ENCODE measurements around the gene MUC5AC.

Gene MUC5AC

DNA sequence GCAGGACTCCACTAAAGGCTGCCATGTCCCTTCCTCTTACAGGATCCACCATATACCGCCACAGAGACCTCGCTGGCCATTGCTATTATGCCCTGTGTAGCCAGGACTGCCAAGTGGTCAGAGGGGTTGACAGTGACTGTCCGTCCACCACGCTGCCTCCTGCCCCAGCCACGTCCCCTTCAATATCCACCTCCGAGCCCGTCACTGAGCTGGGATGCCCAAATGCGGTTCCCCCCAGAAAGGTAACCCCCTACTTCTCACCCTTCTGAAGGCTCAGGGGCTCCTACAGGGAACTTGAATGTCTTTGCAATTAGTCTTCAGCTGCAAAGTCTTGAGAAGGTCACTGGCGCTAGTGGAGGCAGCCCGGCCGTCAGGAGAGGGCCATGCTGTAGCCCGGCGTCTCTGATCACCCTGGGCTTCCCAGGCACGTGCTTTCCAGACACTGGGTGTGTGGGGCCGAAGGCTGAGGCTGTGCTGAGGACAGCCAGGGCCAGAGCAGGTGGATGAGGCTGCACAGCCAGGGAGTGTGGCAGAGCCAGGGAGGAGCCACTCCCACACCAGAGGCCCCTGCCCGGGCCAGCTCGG, 35.1 kb downstream of the MUC5AC start:
- Histone ChIP-seq H3K27me3 (ENCODE audit: low read depth, low read length) (no peaks in the 10 kb centered on the region), H3K36me3 (ENCODE audit: control insufficient read depth in 1 of 2, insufficient read depth in 2 of 2, low read length in 2 of 2) (no peaks in the 10 kb centered on the region), H3K4me3 (ENCODE audit: low read depth in 1 of 2, low read length in 2 of 2) (no peak overlapping the region), H3K4me1 (ENCODE audit: control insufficient read depth in 1 of 2, insufficient read depth in 2 of 2, low read length in 2 of 2) (no peaks in the 10 kb centered on the region), H3K27ac (ENCODE audit: low read length) (no peak overlapping the region), H3K9me3 (ENCODE audit: control insufficient read depth in 1 of 2, low read length in 2 of 2) (no peaks in the 10 kb centered on the region)

GRCh38 chr11:1193326-1194230, 35.8 kb downstream of the MUC5AC start:
- H3K36me3 ChIP-seq (ENCODE audit: control insufficient read depth in 1 of 2, insufficient read depth in 2 of 2, low read length in 2 of 2): no peaks in the 10 kb centered on the region
- no peaks in the 10 kb centered on the region for H3K9me3 ChIP-seq (ENCODE audit: control insufficient read depth in 1 of 2, low read length in 2 of 2)
- H3K4me1 ChIP-seq (ENCODE audit: control insufficient read depth in 1 of 2, insufficient read depth in 2 of 2, low read length in 2 of 2): no peaks in the 10 kb centered on the region
- no peaks in the 10 kb centered on the region for H3K27me3 ChIP-seq (ENCODE audit: low read depth, low read length)
- H3K4me3 ChIP-seq (ENCODE audit: low read depth in 1 of 2, low read length in 2 of 2): no peak overlapping the region
- no peak overlapping the region for H3K27ac ChIP-seq (ENCODE audit: low read length)

DNA sequence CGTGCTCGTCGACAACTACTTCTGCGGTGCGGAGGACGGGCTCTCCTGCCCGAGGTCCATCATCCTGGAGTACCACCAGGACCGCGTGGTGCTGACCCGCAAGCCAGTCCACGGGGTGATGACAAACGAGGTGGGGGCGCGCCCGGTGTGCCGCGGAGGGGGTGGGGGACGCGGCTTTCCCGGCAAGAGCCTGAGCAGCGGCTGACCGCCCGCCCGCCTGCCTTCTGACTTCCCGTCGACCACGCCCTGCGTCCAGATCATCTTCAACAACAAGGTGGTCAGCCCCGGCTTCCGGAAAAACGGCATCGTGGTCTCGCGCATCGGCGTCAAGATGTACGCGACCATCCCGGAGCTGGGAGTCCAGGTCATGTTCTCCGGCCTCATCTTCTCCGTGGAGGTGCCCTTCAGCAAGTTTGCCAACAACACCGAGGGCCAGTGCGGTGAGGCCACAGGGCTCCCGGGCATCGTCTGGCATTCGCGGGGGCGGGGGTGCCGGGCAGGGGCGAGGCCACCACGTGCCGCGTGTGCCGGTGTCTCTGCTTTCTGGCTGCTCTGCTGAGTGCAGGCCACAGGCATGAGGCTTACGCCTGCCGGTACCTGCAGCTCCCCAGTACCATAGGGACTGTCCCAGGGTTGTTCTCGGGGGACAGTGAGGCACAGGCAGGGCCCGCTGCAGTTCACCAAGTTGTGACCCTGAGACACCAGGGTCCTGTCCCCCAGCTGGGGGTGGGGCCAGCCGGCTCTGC, 36.7 kb downstream of the MUC5AC start:
- no peaks in the 10 kb centered on the region for H3K36me3 ChIP-seq (ENCODE audit: control insufficient read depth in 1 of 2, insufficient read depth in 2 of 2, low read length in 2 of 2)
- no peaks in the 10 kb centered on the region for H3K9me3 ChIP-seq (ENCODE audit: control insufficient read depth in 1 of 2, low read length in 2 of 2)
- H3K4me1 ChIP-seq (ENCODE audit: control insufficient read depth in 1 of 2, insufficient read depth in 2 of 2, low read length in 2 of 2): no peaks in the 10 kb centered on the region
- H3K27ac ChIP-seq (ENCODE audit: low read length): no peak overlapping the region
- no peak overlapping the region for H3K4me3 ChIP-seq (ENCODE audit: low read depth in 1 of 2, low read length in 2 of 2)
- no peaks in the 10 kb centered on the region for H3K27me3 ChIP-seq (ENCODE audit: low read depth, low read length)

DNA sequence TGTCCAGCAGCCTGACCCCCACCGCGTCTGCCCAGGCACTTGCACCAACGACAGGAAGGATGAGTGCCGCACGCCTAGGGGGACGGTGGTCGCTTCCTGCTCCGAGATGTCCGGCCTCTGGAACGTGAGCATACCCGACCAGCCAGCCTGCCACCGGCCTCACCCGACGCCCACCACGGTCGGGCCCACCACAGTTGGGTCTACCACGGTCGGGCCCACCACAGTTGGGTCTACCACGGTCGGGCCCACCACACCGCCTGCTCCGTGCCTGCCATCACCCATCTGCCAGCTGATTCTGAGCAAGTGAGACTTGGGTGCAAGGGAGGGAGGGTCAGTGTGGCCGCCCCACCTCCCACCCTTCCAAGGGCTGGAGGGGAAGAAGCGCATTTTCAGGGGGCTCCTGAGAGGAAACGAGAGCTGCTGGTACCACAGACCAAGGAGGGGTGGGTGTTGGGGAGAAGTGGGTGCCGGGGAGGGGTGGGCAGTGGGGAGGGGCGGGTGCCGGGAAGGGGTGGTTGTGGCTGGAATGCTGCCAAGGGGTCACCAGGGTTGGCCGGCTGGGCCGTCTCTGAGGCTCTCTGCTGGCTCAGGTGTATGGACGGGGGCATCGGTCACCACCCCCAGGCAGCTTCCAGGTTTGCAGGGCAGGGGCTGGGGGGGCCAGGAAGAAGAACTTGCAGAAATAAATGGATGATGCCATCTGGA, 37.4 kb downstream of the MUC5AC start:
- H3K27me3 ChIP-seq (ENCODE audit: low read depth, low read length): no peaks in the 10 kb centered on the region
- H3K4me1 ChIP-seq (ENCODE audit: control insufficient read depth in 1 of 2, insufficient read depth in 2 of 2, low read length in 2 of 2): no peaks in the 10 kb centered on the region
- H3K27ac ChIP-seq (ENCODE audit: low read length): no peak overlapping the region
- H3K9me3 ChIP-seq (ENCODE audit: control insufficient read depth in 1 of 2, low read length in 2 of 2): no peaks in the 10 kb centered on the region
- H3K36me3 ChIP-seq (ENCODE audit: control insufficient read depth in 1 of 2, insufficient read depth in 2 of 2, low read length in 2 of 2): no peaks in the 10 kb centered on the region
- H3K4me3 ChIP-seq (ENCODE audit: low read depth in 1 of 2, low read length in 2 of 2): no peak overlapping the region

DNA sequence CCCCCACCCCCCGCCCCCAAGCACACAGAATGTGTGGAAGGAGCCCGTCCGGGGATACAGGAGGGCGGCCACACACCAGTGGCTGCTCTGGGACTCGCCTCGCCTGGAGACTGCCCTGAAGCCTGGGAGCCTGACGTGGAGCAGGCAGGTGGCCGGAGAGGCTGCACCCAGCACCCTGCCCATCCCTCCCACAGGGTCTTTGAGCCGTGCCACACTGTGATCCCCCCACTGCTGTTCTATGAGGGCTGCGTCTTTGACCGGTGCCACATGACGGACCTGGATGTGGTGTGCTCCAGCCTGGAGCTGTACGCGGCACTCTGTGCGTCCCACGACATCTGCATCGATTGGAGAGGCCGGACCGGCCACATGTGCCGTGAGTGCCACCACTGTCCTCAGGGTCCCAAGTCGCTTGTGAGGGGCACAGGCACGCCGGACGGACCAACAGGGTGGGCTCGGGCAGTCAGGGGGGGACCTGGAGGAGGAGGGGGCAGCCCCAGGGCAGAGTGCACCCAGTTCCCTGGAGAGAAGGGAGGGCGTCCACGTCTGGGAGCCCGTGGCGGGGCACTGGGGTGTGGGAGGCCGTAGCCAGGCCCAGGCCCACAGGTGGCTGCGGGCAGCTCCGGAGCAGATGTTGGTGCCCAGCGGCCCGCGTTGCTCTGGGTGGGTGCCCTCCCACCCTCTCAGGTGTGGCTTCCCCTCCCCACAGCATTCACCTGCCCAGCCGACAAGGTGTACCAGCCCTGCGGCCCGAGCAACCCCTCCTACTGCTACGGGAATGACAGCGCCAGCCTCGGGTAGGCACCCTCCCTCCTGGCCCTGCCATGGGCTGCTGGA, 38.1 kb downstream of the MUC5AC start:
- no peaks in the 10 kb centered on the region for H3K4me1 ChIP-seq (ENCODE audit: control insufficient read depth in 1 of 2, insufficient read depth in 2 of 2, low read length in 2 of 2)
- H3K27ac ChIP-seq (ENCODE audit: low read length): no peak overlapping the region
- no peaks in the 10 kb centered on the region for H3K27me3 ChIP-seq (ENCODE audit: low read depth, low read length)
- no peak overlapping the region for H3K4me3 ChIP-seq (ENCODE audit: low read depth in 1 of 2, low read length in 2 of 2)
- H3K9me3 ChIP-seq (ENCODE audit: control insufficient read depth in 1 of 2, low read length in 2 of 2): no peaks in the 10 kb centered on the region
- H3K36me3 ChIP-seq (ENCODE audit: control insufficient read depth in 1 of 2, insufficient read depth in 2 of 2, low read length in 2 of 2): no peaks in the 10 kb centered on the region

DNA sequence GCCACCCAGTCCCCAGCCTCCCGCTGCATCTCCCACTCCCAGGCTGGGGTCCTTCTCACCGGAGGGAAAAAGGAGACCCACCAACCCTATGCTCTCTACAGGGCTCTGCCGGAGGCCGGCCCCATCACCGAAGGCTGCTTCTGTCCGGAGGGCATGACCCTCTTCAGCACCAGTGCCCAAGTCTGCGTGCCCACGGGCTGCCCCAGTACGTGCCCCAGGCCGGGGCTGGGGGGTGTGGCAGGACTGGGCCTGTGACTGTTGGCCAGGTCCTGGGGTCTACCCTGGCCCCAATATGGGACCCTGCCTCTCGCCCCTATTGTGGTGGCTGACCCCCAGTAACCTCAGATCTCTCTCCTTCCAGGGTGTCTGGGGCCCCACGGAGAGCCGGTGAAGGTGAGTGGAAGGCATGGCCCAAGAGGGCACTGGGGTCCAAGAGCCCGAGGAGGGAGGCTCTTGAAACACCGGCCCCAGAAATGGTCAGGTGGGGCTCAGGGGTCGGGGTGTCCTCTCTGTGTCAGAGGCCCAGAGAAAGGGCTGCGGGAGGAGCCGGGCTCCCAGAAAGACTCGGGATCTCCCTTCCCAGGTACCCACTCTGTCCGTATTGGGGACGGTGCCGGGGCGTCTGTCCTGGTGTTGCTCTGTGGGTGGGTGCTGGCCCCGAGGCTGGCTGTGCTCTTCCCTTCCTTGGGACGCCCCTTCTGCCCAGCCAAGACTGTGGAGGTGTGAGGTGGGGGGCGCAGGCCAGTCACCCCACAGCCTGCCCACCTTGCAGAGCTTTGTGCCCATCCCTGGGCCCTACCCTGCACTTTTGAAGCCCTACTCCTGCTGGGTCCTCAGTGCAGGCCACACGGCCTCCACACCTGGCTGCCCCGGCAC, 39.0 kb downstream of the MUC5AC start:
- no peaks in the 10 kb centered on the region for H3K27me3 ChIP-seq (ENCODE audit: low read depth, low read length)

GRCh38 chr11:1197431-1197885, 39.7 kb downstream of the MUC5AC start:
- Histone ChIP-seq H3K27me3 (ENCODE audit: low read depth, low read length) (no peaks in the 10 kb centered on the region), H3K27ac (ENCODE audit: low read length) (no peak overlapping the region), H3K36me3 (ENCODE audit: control insufficient read depth in 1 of 2, insufficient read depth in 2 of 2, low read length in 2 of 2) (no peaks in the 10 kb centered on the region), H3K4me3 (ENCODE audit: low read depth in 1 of 2, low read length in 2 of 2) (no peak overlapping the region), H3K9me3 (ENCODE audit: control insufficient read depth in 1 of 2, low read length in 2 of 2) (no peaks in the 10 kb centered on the region), H3K4me1 (ENCODE audit: control insufficient read depth in 1 of 2, insufficient read depth in 2 of 2, low read length in 2 of 2) (no peaks in the 10 kb centered on the region)

More for the DNA sequence above, 39.0 kb downstream of the MUC5AC start:
- no peaks in the 10 kb centered on the region for H3K9me3 ChIP-seq (ENCODE audit: control insufficient read depth in 1 of 2, low read length in 2 of 2)
- H3K4me1 ChIP-seq (ENCODE audit: control insufficient read depth in 1 of 2, insufficient read depth in 2 of 2, low read length in 2 of 2): no peaks in the 10 kb centered on the region
- H3K4me3 ChIP-seq (ENCODE audit: low read depth in 1 of 2, low read length in 2 of 2): no peak overlapping the region
- H3K27ac ChIP-seq (ENCODE audit: low read length): no peak overlapping the region
- no peaks in the 10 kb centered on the region for H3K36me3 ChIP-seq (ENCODE audit: control insufficient read depth in 1 of 2, insufficient read depth in 2 of 2, low read length in 2 of 2)

DNA sequence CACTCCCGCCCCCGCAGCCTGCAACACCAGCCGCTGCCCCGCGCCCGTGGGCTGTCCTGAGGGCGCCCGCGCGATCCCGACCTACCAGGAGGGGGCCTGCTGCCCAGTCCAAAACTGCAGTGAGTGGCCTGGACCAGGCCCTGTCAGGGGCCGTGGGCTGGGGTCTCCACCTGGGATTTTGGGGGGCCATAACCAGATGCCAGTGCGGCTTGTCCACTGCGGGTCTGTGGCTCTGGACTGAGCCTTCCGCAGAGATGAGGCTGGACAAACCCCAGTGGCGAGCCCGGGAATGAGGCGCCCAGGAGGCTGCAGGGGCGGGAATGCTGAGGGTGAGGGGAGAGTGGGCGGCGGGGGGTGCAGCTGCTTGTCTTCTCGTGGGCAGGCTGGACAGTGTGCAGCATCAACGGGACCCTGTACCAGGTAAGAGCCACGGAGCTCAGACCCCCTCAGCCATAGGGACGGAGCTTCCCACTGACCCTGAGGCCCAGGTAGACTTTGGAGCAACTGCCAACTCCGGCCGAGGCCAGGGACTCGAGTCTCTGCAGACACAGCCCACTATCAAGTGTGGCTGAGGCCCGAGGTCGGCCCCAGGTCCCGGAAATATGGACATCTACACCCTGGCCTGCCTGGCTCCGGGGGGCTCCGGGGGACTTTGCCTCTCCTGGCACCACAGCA, 40.3 kb downstream of the MUC5AC start:
- Histone ChIP-seq H3K4me1 (ENCODE audit: control insufficient read depth in 1 of 2, insufficient read depth in 2 of 2, low read length in 2 of 2) (peaks cover 0 to under 1% of the 10 kb centered on the region in 2 donors), H3K27me3 (ENCODE audit: low read depth, low read length) (no peaks in the 10 kb centered on the region), H3K9me3 (ENCODE audit: control insufficient read depth in 1 of 2, low read length in 2 of 2) (no peaks in the 10 kb centered on the region), H3K27ac (ENCODE audit: low read length) (no peak overlapping the region), H3K36me3 (ENCODE audit: control insufficient read depth in 1 of 2, insufficient read depth in 2 of 2, low read length in 2 of 2) (no peaks in the 10 kb centered on the region), H3K4me3 (ENCODE audit: low read depth in 1 of 2, low read length in 2 of 2) (no peak overlapping the region)

DNA sequence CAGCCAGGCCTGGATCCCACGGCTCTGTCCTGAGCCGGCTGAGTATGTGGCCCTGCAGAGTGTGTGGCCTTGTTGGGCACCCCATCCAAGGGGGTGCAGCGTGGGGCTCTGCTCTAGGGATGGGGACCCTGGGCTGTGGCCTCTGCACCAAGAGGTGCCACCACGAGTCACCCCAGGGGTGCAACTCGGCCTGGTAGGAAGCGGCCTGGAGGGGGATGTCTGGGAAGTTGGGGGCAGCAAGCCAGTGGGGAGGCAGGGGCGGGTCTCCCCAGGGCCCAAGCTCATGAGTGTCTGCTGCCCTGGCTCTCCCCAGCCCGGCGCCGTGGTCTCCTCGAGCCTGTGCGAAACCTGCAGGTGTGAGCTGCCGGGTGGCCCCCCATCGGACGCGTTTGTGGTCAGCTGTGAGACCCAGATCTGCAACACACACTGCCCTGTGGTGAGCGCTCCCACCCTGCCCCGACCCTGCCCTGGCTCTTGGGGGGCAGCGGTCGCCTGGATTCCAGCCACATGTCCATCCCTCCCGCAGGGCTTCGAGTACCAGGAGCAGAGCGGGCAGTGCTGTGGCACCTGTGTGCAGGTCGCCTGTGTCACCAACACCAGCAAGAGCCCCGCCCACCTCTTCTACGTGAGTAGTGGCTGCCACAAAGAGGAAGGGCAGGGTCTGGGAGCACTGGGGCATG, 40.9 kb downstream of the MUC5AC start:
- no peak overlapping the region for H3K4me3 ChIP-seq (ENCODE audit: low read depth in 1 of 2, low read length in 2 of 2)
- H3K36me3 ChIP-seq (ENCODE audit: control insufficient read depth in 1 of 2, insufficient read depth in 2 of 2, low read length in 2 of 2): no peaks in the 10 kb centered on the region
- peaks cover 0 to 3% of the 10 kb centered on the region in 2 donors for H3K4me1 ChIP-seq (ENCODE audit: control insufficient read depth in 1 of 2, insufficient read depth in 2 of 2, low read length in 2 of 2)
- H3K9me3 ChIP-seq (ENCODE audit: control insufficient read depth in 1 of 2, low read length in 2 of 2): no peaks in the 10 kb centered on the region
- no peaks in the 10 kb centered on the region for H3K27me3 ChIP-seq (ENCODE audit: low read depth, low read length)
- no peak overlapping the region for H3K27ac ChIP-seq (ENCODE audit: low read length)
